Central memory CD8-positive, alpha-beta T cell (primary cell): ENCODE results near the gene WFDC1.

ENCODE experiments used
- ATAC-seq: fragments of 150-1000 bp; cut with Tn5 transposase; replicated peaks from 2 replicates; pipeline ENCODE4 v1.10.0; 2022; ENCODE audit warnings: mild to moderate bottlenecking, moderate FRiP score, moderate number of reproducible peaks; ENCODE audit not compliant: poor library complexity, severe bottlenecking; ENCODE audit errors: extremely low read depth
- DNase-seq, 2 donors: peaks; one replicate each; pipeline ENCODE4 v3.0.0; 2021; ENCODE audit warnings: low spot score in 2 of 2
- H3K27ac Mint-ChIP-seq: one replicate; pipeline ENCODE4 v1.8.0; 2022; ENCODE audit warnings: low read depth, mild to moderate bottlenecking, moderate library complexity, mixed read lengths
- H3K27me3 Mint-ChIP-seq: one replicate; pipeline ENCODE4 v1.8.0; 2022; ENCODE audit warnings: mixed read lengths
- H3K36me3 Mint-ChIP-seq: one replicate; pipeline ENCODE4 v1.8.0; 2022; ENCODE audit warnings: mild to moderate bottlenecking, moderate library complexity, mixed read lengths; ENCODE audit not compliant: insufficient read depth
- H3K4me1 Mint-ChIP-seq: one replicate; pipeline ENCODE4 v1.8.0; 2022; ENCODE audit warnings: mixed read lengths
- H3K4me3 Mint-ChIP-seq: one replicate; pipeline ENCODE4 v1.8.0; 2022; ENCODE audit warnings: mild to moderate bottlenecking, moderate library complexity, mixed read lengths
- H3K9me3 Mint-ChIP-seq: one replicate; pipeline ENCODE4 v1.8.0; 2022; ENCODE audit warnings: mixed read lengths

The WFDC1 gene

GRCh38 chr16:84357191-84357651 lies 62.5 kb downstream of the WFDC1 start:
- Mint-ChIP-seq H3K27ac (no peak overlapping the region), H3K36me3 (no peaks in the 10 kb centered on the region), H3K9me3 (no peaks in the 10 kb centered on the region), H3K4me1 (no peaks in the 10 kb centered on the region), H3K4me3 (no peak overlapping the region), H3K27me3 (peaks cover 15% of the 10 kb centered on the region)
- DNase-seq (no peak), ATAC-seq (no peak)

GRCh38 chr16:84358601-84359295 lies 64.1 kb downstream of the WFDC1 start:
- H3K9me3 Mint-ChIP-seq = no peaks in the 10 kb centered on the region
- H3K36me3 Mint-ChIP-seq = no peaks in the 10 kb centered on the region
- ATAC-seq (no peak), DNase-seq (no peak)
- H3K27me3 Mint-ChIP-seq = peaks cover 12% of the 10 kb centered on the region
- no peaks in the 10 kb centered on the region for H3K4me1 Mint-ChIP-seq
- H3K4me3 Mint-ChIP-seq = no peak overlapping the region
- H3K27ac Mint-ChIP-seq = no peak overlapping the region

- ATAC-seq = no peak
- DNase-seq = no peak
- Mint-ChIP-seq H3K27ac (peak overlapping the region; percentile 79), H3K27me3 (peaks cover 14% of the 10 kb centered on the region), H3K4me1 (no peaks in the 10 kb centered on the region), H3K4me3 (no peak overlapping the region), H3K9me3 (no peaks in the 10 kb centered on the region), H3K36me3 (no peaks in the 10 kb centered on the region)
These were observed 64.6 kb downstream of the WFDC1 start for GRCh38 chr16:84359326-84359725.

GRCh38 chr16:84360170-84360569 lies 65.5 kb downstream of the WFDC1 start:
- peaks cover 13% of the 10 kb centered on the region for H3K27me3 Mint-ChIP-seq
- no peaks in the 10 kb centered on the region for H3K4me1 Mint-ChIP-seq
- ATAC-seq (no peak), DNase-seq (no peak)
- no peak overlapping the region for H3K4me3 Mint-ChIP-seq
- no peaks in the 10 kb centered on the region for H3K9me3 Mint-ChIP-seq
- H3K36me3 Mint-ChIP-seq = no peaks in the 10 kb centered on the region
- H3K27ac Mint-ChIP-seq = peak overlapping the region; percentile 79

GRCh38 chr16:84360748-84361147 lies 66.1 kb downstream of the WFDC1 start:
- Mint-ChIP-seq H3K27ac (peak overlapping the region; percentile 79), H3K9me3 (no peaks in the 10 kb centered on the region), H3K4me3 (no peak overlapping the region), H3K4me1 (no peaks in the 10 kb centered on the region), H3K27me3 (peaks cover 14% of the 10 kb centered on the region), H3K36me3 (no peaks in the 10 kb centered on the region)
- ATAC-seq (no peak), DNase-seq (no peak)

GRCh38 chr16:84361546-84361945 lies 66.9 kb downstream of the WFDC1 start:
- H3K27ac Mint-ChIP-seq = no peak overlapping the region
- no peak overlapping the region for H3K4me3 Mint-ChIP-seq
- no peaks in the 10 kb centered on the region for H3K4me1 Mint-ChIP-seq
- H3K27me3 Mint-ChIP-seq = peaks cover 22% of the 10 kb centered on the region
- no peak for ATAC-seq
- no peak for DNase-seq
- no peaks in the 10 kb centered on the region for H3K9me3 Mint-ChIP-seq
- no peaks in the 10 kb centered on the region for H3K36me3 Mint-ChIP-seq

GRCh38 chr16:84362471-84362941 lies 67.8 kb downstream of the WFDC1 start:
- no peak overlapping the region for H3K27ac Mint-ChIP-seq
- no peaks in the 10 kb centered on the region for H3K9me3 Mint-ChIP-seq
- DNase-seq (no peak), ATAC-seq (no peak)
- no peaks in the 10 kb centered on the region for H3K4me1 Mint-ChIP-seq
- H3K4me3 Mint-ChIP-seq = no peak overlapping the region
- H3K27me3 Mint-ChIP-seq = peaks cover 32% of the 10 kb centered on the region
- H3K36me3 Mint-ChIP-seq = no peaks in the 10 kb centered on the region

- H3K9me3 Mint-ChIP-seq = no peaks in the 10 kb centered on the region
- ATAC-seq = no peak
- DNase-seq = no peak
- H3K27me3 Mint-ChIP-seq = peaks cover 64% of the 10 kb centered on the region
- no peaks in the 10 kb centered on the region for H3K4me1 Mint-ChIP-seq
- no peak overlapping the region for H3K27ac Mint-ChIP-seq
- H3K4me3 Mint-ChIP-seq = no peak overlapping the region
- no peaks in the 10 kb centered on the region for H3K36me3 Mint-ChIP-seq
These were observed 71.5 kb downstream of the WFDC1 start for GRCh38 chr16:84366208-84366607.

GRCh38 chr16:84367297-84367680 lies 72.6 kb downstream of the WFDC1 start:
- no peaks in the 10 kb centered on the region for H3K36me3 Mint-ChIP-seq
- no peak overlapping the region for H3K4me3 Mint-ChIP-seq
- no peaks in the 10 kb centered on the region for H3K9me3 Mint-ChIP-seq
- H3K4me1 Mint-ChIP-seq = no peaks in the 10 kb centered on the region
- DNase-seq = no peak
- H3K27ac Mint-ChIP-seq = no peak overlapping the region
- no peak for ATAC-seq
- peaks cover 75% of the 10 kb centered on the region for H3K27me3 Mint-ChIP-seq

GRCh38 chr16:84367750-84368307 lies 73.2 kb downstream of the WFDC1 start:
- Mint-ChIP-seq H3K36me3 (no peaks in the 10 kb centered on the region), H3K27me3 (peaks cover 76% of the 10 kb centered on the region), H3K4me3 (no peak overlapping the region), H3K4me1 (no peaks in the 10 kb centered on the region), H3K9me3 (no peaks in the 10 kb centered on the region), H3K27ac (no peak overlapping the region)
- ATAC-seq (no peak), DNase-seq (no peak)

- Mint-ChIP-seq H3K36me3 (no peaks in the 10 kb centered on the region), H3K9me3 (no peaks in the 10 kb centered on the region), H3K4me1 (no peaks in the 10 kb centered on the region), H3K4me3 (no peak within 1 kb of the TSS), H3K27me3 (peaks cover 76% of the 10 kb centered on the region), H3K27ac (no peak within 1 kb of the TSS)
- DNase-seq = no peak
- no peak for ATAC-seq
These were observed 73.8 kb downstream of the WFDC1 start, which contains the start of gene ATP2C2 for GRCh38 chr16:84368308-84368996. TSS of gene ATP2C2 (plus strand) at chr16:84368538. CDS start at chr16:84368616, 78 bp downstream.

GRCh38 chr16:84369105-84369504 lies 74.4 kb downstream of the WFDC1 start:
- H3K27me3 Mint-ChIP-seq = peaks cover 70% of the 10 kb centered on the region
- no peaks in the 10 kb centered on the region for H3K9me3 Mint-ChIP-seq
- no peak overlapping the region for H3K27ac Mint-ChIP-seq
- DNase-seq (no peak), ATAC-seq (no peak)
- no peaks in the 10 kb centered on the region for H3K4me1 Mint-ChIP-seq
- no peaks in the 10 kb centered on the region for H3K36me3 Mint-ChIP-seq
- no peak overlapping the region for H3K4me3 Mint-ChIP-seq
